ENCODE results near the gene HNRNPR.
"Not testable (repeated sequence)": the region's sequence is repeated elsewhere in the genome, so short reads cannot be mapped to it uniquely, and the experiment has no call there.

HNRNPR gene

DNA sequence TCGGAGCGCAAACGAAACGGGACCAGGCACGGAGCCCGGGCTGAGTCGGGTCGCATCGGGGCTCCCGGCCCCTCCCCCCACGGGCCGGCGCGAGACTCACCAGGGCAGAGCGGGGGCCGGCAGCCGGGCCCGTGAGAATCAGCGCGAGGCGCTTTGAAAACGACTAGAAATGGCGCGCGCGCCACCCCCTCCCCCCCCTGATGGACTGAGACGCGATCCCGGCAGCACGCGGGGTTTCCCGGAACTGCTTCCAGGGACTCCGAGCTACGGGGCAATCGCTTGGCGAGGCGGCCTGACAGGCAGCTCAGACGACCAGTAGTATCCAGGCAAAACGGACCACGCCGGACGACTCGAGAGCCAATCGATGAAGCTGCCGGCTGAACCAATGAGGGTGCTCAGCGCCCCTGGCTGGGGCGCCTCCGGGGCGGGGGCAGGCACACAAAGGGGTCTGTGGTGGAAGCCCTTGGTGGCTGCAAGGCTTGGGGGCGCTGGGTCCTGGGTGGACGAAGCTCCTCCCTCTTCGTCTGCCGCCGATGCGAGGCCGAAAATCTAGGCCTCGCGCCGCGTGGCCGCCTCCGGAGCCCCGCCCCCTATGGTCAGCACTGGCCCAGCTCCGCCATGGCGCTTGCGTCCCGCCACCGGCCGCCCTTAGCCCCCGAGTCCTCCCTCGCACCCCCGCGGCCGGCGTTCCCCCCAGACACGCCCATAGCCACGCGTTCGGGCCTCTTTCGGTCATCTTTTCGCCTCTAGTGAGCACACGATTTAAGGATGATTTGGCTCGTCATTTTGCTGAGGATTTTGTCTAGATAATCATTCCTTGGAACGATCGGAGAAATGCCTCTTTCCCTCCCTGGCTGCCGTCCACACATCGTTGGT is at the start of gene HNRNPR:
Gene HNRNPR (minus strand): TSS at position 174 of the 876 bp plus-strand sequence. CDS start 3,276 bp downstream, outside the sequence.
- DNase-seq (ENCODE audit: low spot score) (peak; percentile 100), FAIRE-seq (peak; percentile 91)

DNA sequence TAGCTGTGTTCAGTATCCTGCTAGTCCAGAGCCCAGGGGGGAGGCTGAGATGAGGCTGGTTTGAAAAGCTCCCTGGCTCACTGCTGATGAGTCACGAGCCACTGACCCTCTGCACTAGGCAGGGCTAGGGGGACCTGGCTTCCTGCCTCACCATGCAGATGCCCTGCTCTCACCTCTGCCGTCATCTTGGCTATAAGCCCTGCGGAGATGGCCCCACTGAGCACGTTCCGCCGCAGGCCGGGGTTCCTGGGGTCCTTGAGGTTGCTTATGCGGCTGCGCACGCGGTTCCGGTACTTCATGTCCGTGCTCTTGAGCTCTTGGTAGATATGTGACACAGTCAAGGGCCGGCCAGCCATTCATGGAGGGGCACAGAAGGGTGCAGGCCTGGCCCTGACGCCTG is 49.6 kb upstream of the HNRNPR start:
- FAIRE-seq (peak; percentile 90), DNase-seq (ENCODE audit: low spot score) (peak; percentile 94)

DNA sequence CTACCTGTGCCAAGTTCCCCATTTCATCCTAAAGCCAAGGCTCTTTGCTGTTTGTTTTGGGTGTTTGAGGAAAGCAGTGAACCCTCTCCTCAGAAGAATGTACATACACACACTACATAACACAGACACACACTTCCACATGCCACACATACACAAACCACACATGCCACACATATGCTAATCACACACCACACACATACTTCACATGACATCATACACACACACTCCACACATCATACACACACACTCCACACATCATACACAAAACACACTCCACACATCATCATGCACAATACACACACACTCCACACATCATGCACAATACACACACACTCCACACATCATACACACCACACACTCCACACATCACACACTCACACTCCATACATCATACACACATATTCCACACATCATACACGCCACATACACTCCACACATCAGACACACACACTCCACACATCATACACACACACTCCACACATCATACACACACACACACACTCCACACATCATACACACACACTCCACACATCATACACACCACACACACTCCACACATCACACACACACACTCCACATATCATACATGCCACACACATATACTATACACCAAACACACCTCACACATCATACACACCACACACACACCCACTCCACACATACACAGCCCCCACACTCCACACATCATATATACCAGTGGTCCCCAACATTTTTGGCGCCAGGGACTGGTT is 48.2 kb upstream of the HNRNPR start:
- no peak for FAIRE-seq
- DNase-seq (ENCODE audit: low spot score): no peak

DNA sequence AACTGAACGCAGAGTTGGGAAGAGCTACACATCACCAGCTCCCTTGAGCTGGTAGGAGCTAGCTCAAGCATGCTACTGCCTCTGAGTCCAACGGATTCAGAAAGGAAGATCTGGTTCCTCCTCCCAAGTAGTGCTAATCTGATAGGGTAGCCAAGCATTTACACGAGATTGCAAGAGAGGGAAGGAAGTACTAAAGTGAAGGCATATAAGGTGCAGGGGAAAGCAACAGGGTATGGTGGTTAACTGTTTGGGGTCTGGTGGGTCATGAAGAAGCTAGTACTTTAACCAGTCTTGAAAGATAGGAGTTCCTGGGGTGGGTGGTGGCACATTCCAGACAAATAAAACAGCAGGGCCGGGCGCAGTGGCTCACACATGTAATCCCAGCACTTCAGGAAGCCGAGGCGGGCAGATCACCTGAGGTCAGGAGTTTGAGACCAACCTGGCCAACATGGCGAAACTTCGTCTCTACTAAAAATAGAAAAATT is 45.8 kb upstream of the HNRNPR start:
- FAIRE-seq (no peak), DNase-seq (ENCODE audit: low spot score) (no peak)

DNA sequence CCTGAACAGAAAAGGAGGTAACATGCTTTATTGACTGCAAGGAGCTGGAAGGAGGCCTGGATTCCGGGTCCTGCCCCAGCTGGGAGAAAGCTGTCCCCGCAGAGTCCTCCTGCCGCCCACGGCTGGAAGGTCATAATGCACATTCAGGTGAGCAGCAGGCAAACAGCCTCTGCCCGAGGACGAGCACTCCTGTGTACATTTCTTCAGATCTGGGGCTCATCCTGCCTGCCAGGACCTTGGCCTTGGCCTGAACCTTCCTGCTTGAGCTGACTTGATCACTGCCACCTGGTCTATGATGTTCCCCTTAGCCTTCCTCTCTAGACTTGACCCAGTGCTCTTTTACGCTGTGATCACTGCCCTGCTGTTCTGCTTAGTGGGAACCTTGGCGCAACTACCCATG is 43.4 kb upstream of the HNRNPR start:
- DNase-seq (ENCODE audit: low spot score) (no peak), FAIRE-seq (no peak)

DNA sequence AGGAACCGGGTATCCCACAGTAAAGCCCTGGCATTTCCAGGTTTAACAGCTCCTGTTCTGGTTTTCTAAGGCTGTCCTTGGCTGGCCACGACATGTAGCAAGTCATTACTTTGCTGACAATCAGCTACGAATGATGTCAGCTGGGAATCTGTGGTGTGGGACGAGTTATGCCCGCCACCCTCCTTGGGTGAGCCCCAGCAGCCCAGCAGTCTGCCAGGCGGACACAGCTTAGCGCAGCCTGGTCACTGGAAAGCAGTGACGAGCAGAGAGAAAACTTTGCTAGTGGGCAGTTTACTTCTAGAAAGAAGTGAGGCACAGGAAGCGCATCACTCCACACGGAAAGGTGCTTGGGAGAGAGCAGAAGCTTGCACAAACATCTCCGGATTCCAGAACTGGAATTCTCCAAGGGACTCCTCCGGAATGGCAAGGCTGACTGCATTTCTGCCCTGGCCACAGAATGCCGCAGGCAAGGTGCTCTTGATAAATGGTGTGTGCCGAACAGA is 41.1 kb upstream of the HNRNPR start:
- no peak for FAIRE-seq
- DNase-seq (ENCODE audit: low spot score): peak; percentile 70

DNA sequence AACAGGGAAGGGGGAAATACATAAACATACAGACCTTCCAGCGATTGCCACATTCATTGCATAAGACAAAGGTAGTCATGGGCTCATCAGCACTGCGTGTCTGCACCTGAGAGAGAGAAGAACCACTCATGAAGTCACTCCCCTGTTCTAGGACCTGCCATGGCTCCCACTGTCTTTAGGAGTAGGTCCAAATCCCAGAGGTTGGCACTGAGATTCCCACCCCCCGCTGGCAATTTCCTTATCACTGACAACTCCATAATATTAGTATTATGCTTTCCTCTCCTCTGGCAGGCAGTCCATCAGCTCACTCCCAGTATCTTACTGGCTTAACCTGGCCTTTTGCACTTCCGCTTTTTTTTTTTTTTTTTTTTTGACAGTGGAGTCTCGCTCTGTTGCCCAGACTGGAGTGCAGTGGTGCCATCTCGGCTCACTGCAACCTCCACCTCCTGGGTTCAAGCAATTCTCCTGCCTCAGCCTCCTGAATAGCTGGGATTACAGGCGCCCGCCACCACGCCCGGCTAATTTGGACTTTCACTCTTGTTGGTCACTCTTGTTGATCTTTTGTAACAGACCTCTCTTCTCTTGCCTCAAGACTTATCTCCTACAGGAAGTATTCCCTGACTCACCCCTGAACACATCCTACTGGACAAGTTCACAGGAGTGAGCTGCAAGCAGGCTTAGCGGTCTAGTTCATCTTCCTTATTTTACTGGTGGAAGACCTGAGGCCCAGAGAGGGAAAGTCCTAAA is 40.4 kb upstream of the HNRNPR start:
- FAIRE-seq: peak; percentile 79
- DNase-seq (ENCODE audit: low spot score): peak; percentile 85

DNA sequence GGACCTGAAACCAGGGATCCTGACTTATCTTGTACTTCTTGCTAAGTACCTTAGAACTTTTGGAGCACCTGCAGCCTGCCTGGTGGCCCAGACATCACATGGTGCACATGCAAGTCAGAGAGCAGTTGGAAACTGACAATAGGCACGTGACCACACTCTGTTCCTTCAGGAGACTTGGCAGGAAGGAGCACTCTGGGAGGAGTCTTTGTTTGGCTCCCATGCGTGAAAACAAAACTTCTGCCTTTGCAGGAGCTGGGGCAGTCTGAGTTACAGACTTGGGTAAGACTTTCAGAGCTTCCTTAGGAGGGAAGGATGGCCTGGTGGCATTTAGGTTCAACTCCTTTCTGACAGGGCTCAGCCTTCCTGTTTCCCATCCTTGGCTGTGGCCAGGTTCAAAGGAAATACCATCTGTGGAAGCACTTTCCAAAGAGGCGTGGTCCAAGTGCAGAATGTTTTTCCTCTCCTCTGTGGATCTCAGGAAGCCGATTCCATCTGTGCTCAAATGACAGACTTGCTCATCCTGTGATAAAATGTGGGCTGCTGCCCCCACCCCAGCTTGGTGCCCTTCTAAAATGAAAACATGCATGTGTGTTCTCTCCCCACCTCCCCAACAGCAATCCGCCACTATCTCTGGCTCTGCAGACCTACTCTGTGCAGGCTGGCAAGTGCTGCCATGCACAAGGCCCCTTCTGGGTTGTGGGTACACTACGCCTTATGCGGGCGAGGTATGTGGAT is 39.7 kb upstream of the HNRNPR start:
- DNase-seq (ENCODE audit: low spot score) (no peak), FAIRE-seq (no peak)

DNA sequence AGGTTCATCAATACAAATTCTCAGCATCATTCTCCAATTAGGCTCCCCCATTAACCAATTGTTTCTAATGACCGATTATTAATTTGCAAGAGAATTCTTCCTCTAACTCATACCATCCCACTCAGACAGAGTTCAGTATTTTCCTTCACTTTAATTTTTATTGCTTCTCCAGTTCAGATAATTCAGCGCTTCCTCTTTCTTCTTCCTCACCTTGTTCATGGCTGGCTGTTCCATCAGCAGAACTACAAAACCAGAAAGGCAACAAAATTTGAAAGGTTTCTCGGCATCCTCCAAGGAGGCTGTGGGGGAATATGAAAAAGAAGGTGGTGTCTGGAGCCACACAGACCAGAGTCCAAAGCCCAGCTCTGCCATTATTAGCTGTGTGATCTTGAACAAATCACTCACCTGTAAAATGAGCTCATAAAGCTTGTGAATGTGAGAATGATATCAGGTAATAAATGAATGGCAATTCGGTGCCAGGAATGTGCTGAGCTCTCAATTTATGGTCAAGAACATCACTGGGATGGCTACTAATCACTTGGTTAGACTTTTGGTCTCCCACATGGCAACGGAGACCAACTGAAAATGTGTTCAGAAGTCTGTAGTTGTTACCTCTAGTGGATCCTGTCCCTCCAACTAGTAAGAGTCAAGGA is 37.3 kb upstream of the HNRNPR start:
- no peak for FAIRE-seq
- no peak for DNase-seq (ENCODE audit: low spot score)

DNA sequence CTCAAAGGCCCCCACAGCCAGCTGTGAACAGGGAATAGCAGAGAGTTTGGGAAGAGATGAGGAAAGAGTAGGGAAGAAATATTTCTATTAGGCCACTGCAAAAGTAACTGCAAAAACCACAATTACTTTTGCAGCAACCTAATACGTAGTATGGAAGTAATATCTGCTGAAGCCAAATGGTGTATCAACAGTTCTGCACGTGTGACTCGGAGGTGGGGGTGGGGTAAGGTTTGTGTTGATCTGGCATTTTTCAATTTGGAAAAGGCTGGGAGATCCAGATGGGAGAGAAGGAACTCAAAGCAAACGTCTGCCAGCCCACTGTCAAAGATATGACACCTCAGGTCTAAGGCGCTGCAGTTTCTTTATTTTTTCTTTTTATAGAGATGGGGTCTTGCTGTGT is 36.6 kb upstream of the HNRNPR start:
- FAIRE-seq (no peak), DNase-seq (ENCODE audit: low spot score) (no peak)

DNA sequence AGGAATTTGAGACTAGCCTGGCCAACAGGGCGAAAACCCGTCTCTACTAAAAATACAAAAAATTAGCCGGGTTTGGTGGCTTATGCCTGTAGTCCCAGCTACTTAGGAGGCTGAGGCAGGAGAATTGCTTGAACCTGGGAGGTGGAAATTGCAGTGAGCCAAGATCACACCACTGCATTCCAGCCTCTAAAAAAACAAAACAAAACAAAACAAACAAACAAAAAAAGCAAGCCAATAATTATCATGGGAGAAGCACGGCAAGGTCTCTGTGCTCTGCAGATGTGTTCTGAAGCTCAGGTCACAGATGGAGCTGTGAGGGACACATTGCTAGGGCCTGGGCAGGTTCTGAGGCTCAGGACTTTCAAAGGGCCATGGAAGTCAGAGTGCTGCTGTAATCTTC is 36.2 kb upstream of the HNRNPR start:
- not testable (repeated sequence) for DNase-seq (ENCODE audit: low spot score); FAIRE-seq

DNA sequence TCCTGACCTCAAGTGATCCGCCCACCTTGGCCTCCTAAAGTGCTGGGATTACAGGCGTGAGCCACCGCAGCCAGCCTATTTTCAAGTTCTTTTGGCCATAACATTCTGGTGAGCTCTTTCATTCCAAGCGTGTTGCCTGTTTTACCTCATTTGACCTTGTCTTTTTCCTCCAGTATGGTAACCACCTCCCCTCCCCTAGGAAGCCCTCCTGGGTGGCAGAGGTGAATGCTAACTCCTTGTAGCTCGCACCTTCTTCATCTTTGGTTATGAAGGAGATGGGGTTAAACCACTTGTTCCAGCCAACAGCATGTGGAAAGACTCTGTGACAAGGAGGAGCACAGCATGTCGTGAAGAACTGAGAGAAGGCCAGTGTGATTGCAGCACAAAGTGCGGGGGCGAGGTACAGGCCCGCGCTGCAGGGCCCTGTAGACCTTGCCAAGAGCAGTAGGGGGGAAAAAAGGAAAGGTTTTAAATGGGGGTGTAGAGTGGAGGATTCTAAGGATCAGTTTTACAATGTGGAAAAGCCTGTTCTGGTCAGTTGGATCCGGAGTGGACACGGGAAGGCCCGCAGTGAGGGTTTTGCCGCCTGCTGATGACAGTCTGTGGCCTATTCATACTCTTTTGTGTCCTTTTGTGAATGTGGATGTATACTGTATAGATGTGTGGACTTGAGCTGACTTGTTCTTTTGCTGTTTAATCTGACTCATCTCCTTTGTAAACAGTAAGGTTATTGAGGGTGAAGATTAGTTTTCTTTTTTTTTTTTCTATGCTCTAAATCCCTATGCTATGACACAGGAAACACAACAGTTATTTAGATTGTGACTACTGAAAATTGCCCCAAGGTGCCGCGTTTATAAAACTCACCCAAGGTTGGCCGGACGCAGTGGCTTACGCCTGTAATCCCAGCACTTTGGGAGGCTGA is 33.1 kb upstream of the HNRNPR start:
- FAIRE-seq (peak; percentile 81), DNase-seq (ENCODE audit: low spot score) (peak; percentile 89)

DNA sequence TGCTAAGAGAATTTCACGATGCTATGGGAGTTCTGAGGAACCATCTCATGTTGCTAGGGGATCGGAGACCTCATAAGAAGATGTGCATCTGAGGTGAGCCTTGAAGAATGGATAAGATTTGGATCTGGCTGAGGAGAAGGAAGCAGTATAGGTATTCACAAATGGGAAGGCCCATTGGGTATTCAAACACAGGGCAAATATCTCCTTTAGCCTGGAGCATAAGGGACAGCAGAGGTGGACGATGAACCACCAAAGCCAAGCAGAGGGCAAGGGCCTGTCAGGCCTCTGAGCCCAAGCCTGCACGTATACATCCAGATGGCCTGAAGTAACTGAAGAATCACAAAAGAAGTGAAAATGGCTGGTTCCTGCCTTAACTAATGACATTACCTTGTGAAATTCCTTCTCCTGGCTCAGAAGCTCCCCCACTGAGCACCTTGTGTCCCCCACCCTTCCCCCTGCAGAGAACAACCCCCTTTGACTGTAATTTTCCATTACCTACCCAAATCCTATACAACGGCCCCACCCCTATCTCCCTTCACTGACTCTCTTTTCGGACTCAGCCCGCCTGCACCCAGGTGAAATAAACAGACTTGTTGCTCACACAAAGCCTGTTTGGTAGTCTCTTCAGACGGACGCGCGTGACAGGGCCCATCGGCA is 30.1 kb upstream of the HNRNPR start:
- not testable (repeated sequence) for DNase-seq (ENCODE audit: low spot score); FAIRE-seq

DNA sequence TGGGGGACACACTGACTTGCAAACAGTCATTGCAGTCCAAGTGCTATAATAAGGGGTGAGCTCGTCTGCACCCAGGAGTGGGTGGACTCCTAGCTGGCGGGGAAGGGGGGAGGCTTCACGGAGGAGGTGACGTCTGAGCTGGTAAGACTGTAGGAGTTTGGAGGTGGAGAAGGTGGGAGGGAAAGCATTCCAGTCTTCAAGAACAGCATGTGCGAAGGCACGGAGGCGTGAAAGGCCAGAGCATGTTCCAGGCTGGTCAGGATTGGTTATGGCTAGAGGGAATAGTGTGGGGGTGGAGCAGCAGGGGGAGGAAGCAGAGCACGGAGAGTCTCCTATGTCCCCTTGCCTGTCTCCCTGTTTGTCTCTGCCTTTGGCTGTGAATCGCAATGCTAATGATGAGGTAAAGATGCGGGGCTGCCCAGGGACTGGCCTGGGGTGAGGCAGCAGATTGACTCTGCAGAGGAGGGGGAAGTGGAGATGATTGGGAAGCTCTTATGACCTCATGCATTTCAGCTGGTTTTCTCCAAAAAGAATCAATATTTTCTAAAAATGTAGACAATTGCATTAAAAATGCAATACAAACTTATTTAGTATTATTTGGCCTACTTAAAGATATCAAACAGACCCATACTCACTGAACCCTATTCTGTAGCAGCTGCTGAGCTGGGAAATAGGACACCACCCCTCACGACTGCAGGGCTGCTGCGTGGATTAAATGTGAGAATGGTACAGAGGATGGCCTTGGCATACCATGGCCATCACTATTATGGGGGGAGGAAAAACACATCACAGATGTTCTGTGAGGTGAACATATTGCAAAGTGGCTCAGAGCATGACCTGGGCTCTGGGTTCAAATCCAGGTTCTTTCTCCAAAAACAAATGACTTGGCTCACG is 28.1 kb upstream of the HNRNPR start:
- DNase-seq (ENCODE audit: low spot score) (no peak), FAIRE-seq (no peak)

DNA sequence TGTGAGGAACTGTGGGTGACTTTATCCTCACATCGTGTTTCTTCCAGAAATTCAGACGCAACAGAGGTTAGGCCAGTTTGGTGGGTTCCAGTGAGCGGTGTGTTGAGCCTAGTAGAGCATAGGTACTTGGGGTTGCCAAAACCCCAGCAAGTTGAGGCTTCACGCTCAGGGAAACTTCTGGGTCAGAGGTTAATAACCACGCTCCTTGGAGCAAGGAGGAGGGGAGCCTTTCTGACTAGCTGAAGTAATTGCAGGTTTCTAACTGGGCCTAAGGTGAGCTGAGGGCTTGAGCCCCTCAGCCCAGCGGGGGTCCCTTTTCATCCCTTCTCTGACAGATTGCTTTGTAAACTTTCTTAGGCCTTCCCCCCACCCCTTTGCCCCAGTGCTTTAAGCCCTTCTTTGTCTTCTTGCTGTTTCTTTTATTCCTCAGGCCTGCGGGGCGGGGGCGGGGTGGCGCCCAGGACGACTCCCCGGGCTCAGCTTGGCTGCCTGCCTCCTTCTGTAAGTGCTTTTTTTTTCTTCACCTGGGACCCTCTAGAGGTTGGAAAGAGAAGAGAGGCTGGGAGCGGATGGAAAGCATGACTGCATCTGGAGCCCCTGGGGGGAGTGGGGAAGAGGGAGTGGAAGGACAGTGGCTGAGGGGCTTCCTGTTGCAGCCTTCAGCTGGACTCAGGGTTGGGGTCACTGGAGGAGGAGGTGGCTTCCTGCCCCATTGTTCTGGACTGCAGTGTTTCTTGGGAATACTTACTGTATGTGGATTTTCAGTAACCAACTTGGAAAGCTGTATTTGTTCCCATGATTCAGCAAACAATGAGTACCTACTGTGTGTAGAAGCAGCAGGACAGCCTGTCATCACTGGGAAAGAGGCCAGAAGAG is 26.9 kb upstream of the HNRNPR start:
- FAIRE-seq (no peak), DNase-seq (ENCODE audit: low spot score) (no peak)

DNA sequence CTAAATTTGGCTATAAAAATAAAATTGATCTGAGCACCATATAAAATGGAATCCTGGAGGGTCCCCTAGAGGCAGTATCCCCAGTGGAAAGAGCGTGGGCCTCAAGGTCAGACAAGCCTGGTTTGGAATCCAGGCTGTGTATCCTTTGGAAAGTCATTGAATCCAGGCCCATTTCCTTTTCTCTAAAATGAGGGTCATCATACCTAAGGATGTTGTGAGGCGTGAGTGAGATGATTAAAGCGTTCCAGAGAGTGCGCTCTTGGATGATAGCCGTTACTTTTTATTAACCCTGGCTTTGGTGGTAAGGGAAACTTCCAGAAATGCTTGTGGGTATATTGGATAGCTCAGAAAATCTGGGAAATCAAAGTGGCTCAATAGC is 26.2 kb upstream of the HNRNPR start:
- FAIRE-seq: no peak
- no peak for DNase-seq (ENCODE audit: low spot score)
